ENCODE results near the gene CSAD.
"Not testable (repeated sequence)": the region's sequence is repeated elsewhere in the genome, so short reads cannot be mapped to it uniquely, and the experiment has no call there.

CSAD gene

GRCh38 chr12:53133722-53134121, 47.0 kb downstream of the CSAD start:
- DNase-seq, result no peak

- DNase-seq, result no peak
Measured at GRCh38 chr12:53131844-53132243, 48.9 kb downstream of the CSAD start.

- no peak for DNase-seq
Measured at GRCh38 chr12:53128780-53129569, 51.8 kb downstream of the CSAD start.

- no peak for DNase-seq
Measured at GRCh38 chr12:53127169-53127568, 53.6 kb downstream of the CSAD start.

- DNase-seq, result no peak
Measured at GRCh38 chr12:53124352-53124723, 56.4 kb downstream of the CSAD start.

GRCh38 chr12:53123578-53124351, 57.0 kb downstream of the CSAD start:
- DNase-seq, result no peak

GRCh38 chr12:53122961-53123468, 57.7 kb downstream of the CSAD start:
- no peak for DNase-seq

GRCh38 chr12:53120685-53121525, 59.8 kb downstream of the CSAD start:
- no peak for DNase-seq

GRCh38 chr12:53118751-53119300, 61.9 kb downstream of the CSAD start:
- DNase-seq, result no peak

GRCh38 chr12:53115891-53116648, 64.7 kb downstream of the CSAD start:
- no peak for DNase-seq

- DNase-seq, result no peak
Measured at GRCh38 chr12:53115112-53115890, 65.4 kb downstream of the CSAD start.

GRCh38 chr12:53113951-53114350, 66.8 kb downstream of the CSAD start:
- DNase-seq, result no peak

GRCh38 chr12:53113136-53113705, 67.5 kb downstream of the CSAD start:
- DNase-seq, result no peak

- not testable (repeated sequence) for DNase-seq
Measured at GRCh38 chr12:53112431-53112830, 68.3 kb downstream of the CSAD start.
